MM.1S (cell line): ENCODE measurements around the gene BCO2.

Source experiments
- DNase-seq: peaks from one replicate; pipeline ENCODE4 v3.0.0-alpha.2; 2015
- H2AFZ ChIP-seq: fragments of 300-600 bp; sonication (generic); 2 replicates; pipeline ENCODE4 v1.6.0; 2016; ENCODE audit warnings: antibody characterized with exemption, low read length
- H3F3A ChIP-seq: fragments of 300-600 bp; sonication (generic); 2 replicates; pipeline ENCODE4 v1.6.1; 2016; ENCODE audit warnings: mild to moderate bottlenecking, antibody characterized with exemption, low read length, moderate library complexity, mixed read lengths; ENCODE audit not compliant: insufficient read depth
- H3K27ac ChIP-seq: fragments of 300-600 bp; sonication (generic); 2 replicates; pipeline ENCODE4 v1.5.1; 2016; ENCODE audit warnings: mild to moderate bottlenecking, low read length
- H3K27me3 ChIP-seq: fragments of 300-600 bp; sonication (generic); replicated peaks from 2 replicates; pipeline ENCODE4 v1.6.0; 2016; ENCODE audit warnings: low read length; ENCODE audit not compliant: insufficient read depth
- H3K36me3 ChIP-seq: fragments of 300-600 bp; sonication (generic); replicated peaks from 2 replicates; pipeline ENCODE4 v1.6.1; 2016; ENCODE audit warnings: mild to moderate bottlenecking, low read length, mixed read lengths; ENCODE audit not compliant: insufficient read depth
- H3K4me1 ChIP-seq: fragments of 300-600 bp; sonication (generic); 2 replicates; pipeline ENCODE4 v1.6.1; 2016; ENCODE audit warnings: low read length, mixed read lengths
- H3K4me2 ChIP-seq: fragments of 300-600 bp; sonication (generic); 2 replicates; pipeline ENCODE4 v1.6.0; 2016; ENCODE audit warnings: low read depth, low read length
- H3K4me3 ChIP-seq: fragments of 300-600 bp; sonication (generic); 2 replicates; pipeline ENCODE4 v1.5.1; 2016; ENCODE audit warnings: low read length, mixed read lengths
- H3K79me2 ChIP-seq: fragments of 300-600 bp; sonication (generic); 2 replicates; pipeline ENCODE4 v1.6.1; 2016; ENCODE audit warnings: mixed run types, low read length, mixed read lengths
- H3K9ac ChIP-seq: fragments of 300-600 bp; sonication (generic); 2 replicates; pipeline ENCODE4 v1.6.1; 2016; ENCODE audit warnings: low read length, mixed read lengths
- H3K9me2 ChIP-seq: fragments of 300-600 bp; sonication (generic); replicated peaks from 2 replicates; pipeline ENCODE4 v1.6.1; 2016; ENCODE audit warnings: mild to moderate bottlenecking, low read length, mixed read lengths; ENCODE audit not compliant: insufficient read depth
- H3K9me3 ChIP-seq: fragments of 300-600 bp; sonication (generic); replicated peaks from 2 replicates; pipeline ENCODE4 v1.6.1; 2016; ENCODE audit warnings: mild to moderate bottlenecking, low read length, mixed read lengths; ENCODE audit not compliant: insufficient read depth
- H4K20me1 ChIP-seq: fragments of 300-600 bp; sonication (generic); 2 replicates; pipeline ENCODE4 v1.6.1; 2016; ENCODE audit warnings: mild to moderate bottlenecking, low read length, moderate library complexity, mixed read lengths; ENCODE audit not compliant: insufficient read depth
- EZH2 ChIP-seq: fragments of 300-600 bp; sonication (generic); optimal IDR thresholded peaks from 2 replicates; pipeline ENCODE3; 2017; ENCODE audit warnings: low read depth, mild to moderate bottlenecking, antibody characterized with exemption, low read length, mixed read lengths
- EZH2phosphoT487 ChIP-seq: fragments of 300-600 bp; sonication (generic); IDR thresholded peaks from 2 replicates; pipeline ENCODE4 v1.6.1; 2018; ENCODE audit warnings: antibody characterized with exemption, low read length
- TF ChIP-seq, protein P1 (sequence below): fragments of 300-600 bp; sonication (generic); IDR thresholded peaks from 2 replicates; pipeline ENCODE4 v1.5.1; 2016; ENCODE audit warnings: antibody characterized with exemption, low read length, mixed read lengths

The BCO2 gene

DNA sequence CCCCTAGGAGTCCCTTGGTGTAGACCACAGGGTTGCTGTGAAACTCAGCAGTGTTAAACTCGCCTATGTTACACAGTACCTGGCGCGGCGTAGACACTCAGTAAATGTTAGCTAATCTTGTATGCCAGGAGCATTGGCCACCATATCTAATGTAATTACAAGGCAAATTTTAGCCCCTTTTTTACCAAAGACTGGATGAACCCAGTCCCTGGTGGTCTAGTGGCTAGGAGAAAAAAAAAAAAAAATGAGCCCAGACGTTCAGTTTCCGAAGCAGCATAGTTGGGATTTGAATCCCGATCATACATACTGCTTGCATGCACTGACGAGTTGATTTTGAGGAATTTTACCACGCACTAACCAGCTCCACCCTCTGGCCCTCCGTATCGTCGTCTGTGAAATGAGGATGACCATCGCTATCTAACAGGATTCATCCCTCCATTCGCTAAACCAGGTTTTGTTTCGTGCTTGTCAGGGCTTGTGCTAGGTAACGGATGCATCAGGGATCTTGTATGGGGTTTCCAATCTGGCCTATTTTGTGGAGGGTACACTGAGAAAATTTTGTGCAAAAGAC is 51.6 kb downstream of the BCO2 start:
- peak overlapping the region; percentile 80 for H2AFZ ChIP-seq
- H3F3A ChIP-seq = no peaks in the 10 kb centered on the region
- DNase-seq = peak; percentile 52
- no peaks in the 10 kb centered on the region for H3K9me2 ChIP-seq
- TF ChIP-seq EZH2 = no peak
- TF ChIP-seq EZH2phosphoT487 = no peak
- TF ChIP-seq, protein P1, sequence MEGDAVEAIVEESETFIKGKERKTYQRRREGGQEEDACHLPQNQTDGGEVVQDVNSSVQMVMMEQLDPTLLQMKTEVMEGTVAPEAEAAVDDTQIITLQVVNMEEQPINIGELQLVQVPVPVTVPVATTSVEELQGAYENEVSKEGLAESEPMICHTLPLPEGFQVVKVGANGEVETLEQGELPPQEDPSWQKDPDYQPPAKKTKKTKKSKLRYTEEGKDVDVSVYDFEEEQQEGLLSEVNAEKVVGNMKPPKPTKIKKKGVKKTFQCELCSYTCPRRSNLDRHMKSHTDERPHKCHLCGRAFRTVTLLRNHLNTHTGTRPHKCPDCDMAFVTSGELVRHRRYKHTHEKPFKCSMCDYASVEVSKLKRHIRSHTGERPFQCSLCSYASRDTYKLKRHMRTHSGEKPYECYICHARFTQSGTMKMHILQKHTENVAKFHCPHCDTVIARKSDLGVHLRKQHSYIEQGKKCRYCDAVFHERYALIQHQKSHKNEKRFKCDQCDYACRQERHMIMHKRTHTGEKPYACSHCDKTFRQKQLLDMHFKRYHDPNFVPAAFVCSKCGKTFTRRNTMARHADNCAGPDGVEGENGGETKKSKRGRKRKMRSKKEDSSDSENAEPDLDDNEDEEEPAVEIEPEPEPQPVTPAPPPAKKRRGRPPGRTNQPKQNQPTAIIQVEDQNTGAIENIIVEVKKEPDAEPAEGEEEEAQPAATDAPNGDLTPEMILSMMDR = no peak
- H3K79me2 ChIP-seq = peaks cover 26% of the 10 kb centered on the region
- no peaks in the 10 kb centered on the region for H3K27me3 ChIP-seq
- H3K36me3 ChIP-seq = no peaks in the 10 kb centered on the region
- H3K27ac ChIP-seq = peak overlapping the region; percentile 57; the same call in 1 of the 2 replicates
- peak overlapping the region; percentile 68 for H3K4me3 ChIP-seq
- H3K9me3 ChIP-seq = no peaks in the 10 kb centered on the region
- peak overlapping the region; percentile 87 for H3K4me2 ChIP-seq
- H3K4me1 ChIP-seq = 0 out of 2 replicates have a peak, but pooled peaks cover 6% of the 10 kb centered on the region
- H4K20me1 ChIP-seq = no peaks in the 10 kb centered on the region
- H3K9ac ChIP-seq = peak overlapping the region; percentile 75

DNA sequence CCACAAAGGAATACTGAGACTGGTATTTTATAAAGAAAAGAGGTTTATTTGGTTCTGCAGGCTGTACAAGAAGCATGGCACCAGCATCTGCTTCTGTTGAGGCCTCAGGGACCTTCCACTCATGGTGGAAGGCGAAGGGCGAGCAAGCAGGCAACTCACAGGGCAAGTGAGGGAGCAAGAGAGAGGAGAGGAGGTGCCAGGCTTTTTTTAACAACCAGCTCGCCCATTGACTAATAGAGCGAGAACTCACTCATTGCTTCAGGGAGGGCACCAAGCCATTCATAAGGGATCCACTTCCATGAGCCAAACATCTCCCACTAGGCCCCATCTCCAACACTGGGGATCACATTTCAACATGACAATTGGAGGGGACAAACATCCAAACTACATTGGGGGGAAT is 52.2 kb downstream of the BCO2 start:
- TF ChIP-seq, protein P1 = no peak
- no peak for TF ChIP-seq EZH2phosphoT487
- TF ChIP-seq EZH2 = no peak

DNA sequence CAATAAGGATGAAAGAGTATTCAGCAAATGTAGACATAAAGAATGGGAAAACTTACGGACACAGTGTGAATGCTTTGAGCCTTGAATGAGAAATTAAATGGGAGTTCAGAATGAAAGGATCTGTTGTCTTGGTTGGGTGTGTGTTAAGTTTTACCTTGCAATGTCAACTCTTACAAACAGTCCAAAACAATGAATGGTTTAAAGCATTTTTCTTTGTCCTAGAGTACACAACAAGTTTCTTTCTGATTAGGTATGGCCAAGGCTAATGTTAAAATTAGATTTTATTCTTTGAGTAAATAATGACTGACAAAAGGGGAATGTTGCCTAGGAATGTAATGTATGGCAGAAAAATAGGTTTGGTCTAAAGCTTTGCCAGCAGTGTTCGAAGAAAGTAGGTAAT is 53.4 kb downstream of the BCO2 start:
- Histone ChIP-seq H3K27ac (no peak overlapping the region), H3K27me3 (no peaks in the 10 kb centered on the region), H3K79me2 (peaks cover 26% of the 10 kb centered on the region), H4K20me1 (no peaks in the 10 kb centered on the region), H3F3A (no peaks in the 10 kb centered on the region), H2AFZ (no peak overlapping the region), H3K9ac (no peak overlapping the region), H3K4me1 (0 out of 2 replicates have a peak, but pooled peaks cover 6% of the 10 kb centered on the region), H3K36me3 (no peaks in the 10 kb centered on the region), H3K4me3 (no peak overlapping the region), H3K4me2 (no peak overlapping the region), H3K9me2 (no peaks in the 10 kb centered on the region), H3K9me3 (no peaks in the 10 kb centered on the region)
- no peak for DNase-seq
- TF ChIP-seq, protein P1 = no peak
- TF ChIP-seq EZH2phosphoT487 (no peak), EZH2 (no peak)

More for the DNA sequence above, 52.2 kb downstream of the BCO2 start:
- H3K4me3 ChIP-seq = peak overlapping the region; percentile 68
- no peaks in the 10 kb centered on the region for H3F3A ChIP-seq
- no peaks in the 10 kb centered on the region for H3K36me3 ChIP-seq
- H3K27ac ChIP-seq = no peak overlapping the region
- peaks cover 26% of the 10 kb centered on the region for H3K79me2 ChIP-seq
- H3K9ac ChIP-seq = no peak overlapping the region
- H3K9me3 ChIP-seq = no peaks in the 10 kb centered on the region
- no peaks in the 10 kb centered on the region for H4K20me1 ChIP-seq
- no peak overlapping the region for H2AFZ ChIP-seq
- H3K4me1 ChIP-seq = 0 out of 2 replicates have a peak, but pooled peaks cover 6% of the 10 kb centered on the region
- no peaks in the 10 kb centered on the region for H3K9me2 ChIP-seq
- no peaks in the 10 kb centered on the region for H3K27me3 ChIP-seq
- H3K4me2 ChIP-seq = peak overlapping the region; percentile 87
- no peak for DNase-seq
